Inflammatory macrophage (primary cell): ENCODE results near the gene PRR18.
A peak's percentile ranks its signal among the peaks of the same experiment; 100 is the strongest.

Experiments
- DNase-seq, 2 donors: peaks; one replicate each; pipeline ENCODE4 v3.0.0-alpha.2; 2020 to 2022

The PRR18 gene

GRCh38 chr6:166274739-166275370, 33.3 kb downstream of the PRR18 start:
- DNase-seq: no peak

GRCh38 chr6:166274163-166274562, 34.0 kb downstream of the PRR18 start:
- no peak for DNase-seq

- DNase-seq: no peak
Measured at GRCh38 chr6:166271376-166271765, 36.8 kb downstream of the PRR18 start.

- DNase-seq: no peak
Measured at GRCh38 chr6:166270706-166271375, 37.4 kb downstream of the PRR18 start.

- no peak for DNase-seq
Measured at GRCh38 chr6:166269301-166270039, 38.7 kb downstream of the PRR18 start.

GRCh38 chr6:166268431-166268830, 39.8 kb downstream of the PRR18 start:
- no peak for DNase-seq

- peak; percentile 35 to 57 for DNase-seq
Measured at GRCh38 chr6:166267526-166267925, 40.7 kb downstream of the PRR18 start.

- no peak for DNase-seq
Measured at GRCh38 chr6:166266336-166266735, 41.9 kb downstream of the PRR18 start.

GRCh38 chr6:166262743-166263515, 45.3 kb downstream of the PRR18 start:
- DNase-seq: peak in 1 of 2 donors; percentile 63

GRCh38 chr6:166259296-166259977, 48.8 kb downstream of the PRR18 start:
- DNase-seq: peak; percentile 86 to 91

- peak; percentile 93 to 96 for DNase-seq
Measured at GRCh38 chr6:166258854-166259276, 49.3 kb downstream of the PRR18 start.

GRCh38 chr6:166257911-166258318, 50.3 kb downstream of the PRR18 start:
- no peak for DNase-seq
